ENCODE data around the gene AGAP1. TPM values are rescaled to one million over a fixed set of nuclear protein-coding genes. Genes with fewer than 3 reads are reported as not detected.

AGAP1 gene
- total RNA-seq, 1 experiment from 2014 or later = 56.4 TPM

DNA sequence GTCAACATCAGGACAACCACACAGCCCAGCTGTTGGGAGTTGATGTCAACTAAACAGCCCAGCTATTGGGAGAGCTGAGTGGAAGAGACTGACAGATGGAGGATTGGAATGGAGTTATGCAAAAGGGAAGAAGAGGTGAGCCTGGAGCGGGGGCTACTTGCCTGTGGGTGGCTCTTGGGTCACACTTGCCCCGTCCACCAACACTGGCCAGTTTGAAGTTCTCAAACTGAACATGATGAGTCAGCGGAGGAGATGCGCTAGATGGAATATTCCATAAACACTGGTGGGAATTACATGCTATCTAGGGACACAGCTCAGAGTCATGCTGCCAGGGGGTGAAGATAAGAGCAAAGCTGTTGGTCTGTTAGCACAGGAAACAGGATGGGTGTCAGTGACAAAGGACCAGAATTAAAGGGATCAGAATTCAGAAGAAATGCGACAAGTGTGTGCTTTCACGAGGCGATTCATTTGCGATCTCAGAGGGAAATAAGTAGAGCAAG, 33.2 kb upstream of the AGAP1 start:
- intact Hi-C loops (cut with micrococcal nuclease; ENCODE audit: unreplicated experiment) = no loop called here
- CTCF ChIA-PET = interaction anchor here (0.6 kb wide), 1 partner anchor 133 kb away, joined by 3 read pairs; no protein-coding TSS in a partner anchor
- Mint-ChIP-seq H3K27me3 (ENCODE audit: unreplicated experiment) (peaks cover 20% of the 10 kb centered on the region), H3K9me3 (ENCODE audit: low read depth, unreplicated experiment) (no peaks in the 10 kb centered on the region), H3K4me1 (ENCODE audit: low read depth, unreplicated experiment) (peaks cover 14% of the 10 kb centered on the region), H3K4me3 (ENCODE audit: low read depth, unreplicated experiment) (no peak overlapping the region), H3K27ac (ENCODE audit: unreplicated experiment) (no peak overlapping the region), H3K36me3 (ENCODE audit: insufficient read depth, unreplicated experiment) (no peaks in the 10 kb centered on the region)
- no peak for DNase-seq
- TF ChIP-seq, protein P1, sequence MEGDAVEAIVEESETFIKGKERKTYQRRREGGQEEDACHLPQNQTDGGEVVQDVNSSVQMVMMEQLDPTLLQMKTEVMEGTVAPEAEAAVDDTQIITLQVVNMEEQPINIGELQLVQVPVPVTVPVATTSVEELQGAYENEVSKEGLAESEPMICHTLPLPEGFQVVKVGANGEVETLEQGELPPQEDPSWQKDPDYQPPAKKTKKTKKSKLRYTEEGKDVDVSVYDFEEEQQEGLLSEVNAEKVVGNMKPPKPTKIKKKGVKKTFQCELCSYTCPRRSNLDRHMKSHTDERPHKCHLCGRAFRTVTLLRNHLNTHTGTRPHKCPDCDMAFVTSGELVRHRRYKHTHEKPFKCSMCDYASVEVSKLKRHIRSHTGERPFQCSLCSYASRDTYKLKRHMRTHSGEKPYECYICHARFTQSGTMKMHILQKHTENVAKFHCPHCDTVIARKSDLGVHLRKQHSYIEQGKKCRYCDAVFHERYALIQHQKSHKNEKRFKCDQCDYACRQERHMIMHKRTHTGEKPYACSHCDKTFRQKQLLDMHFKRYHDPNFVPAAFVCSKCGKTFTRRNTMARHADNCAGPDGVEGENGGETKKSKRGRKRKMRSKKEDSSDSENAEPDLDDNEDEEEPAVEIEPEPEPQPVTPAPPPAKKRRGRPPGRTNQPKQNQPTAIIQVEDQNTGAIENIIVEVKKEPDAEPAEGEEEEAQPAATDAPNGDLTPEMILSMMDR (IDR thresholded peaks at IDR 0.05; ENCODE audit: unreplicated experiment) = no peak
- BruUV-seq (replicated peaks) = no TSS peak

DNA sequence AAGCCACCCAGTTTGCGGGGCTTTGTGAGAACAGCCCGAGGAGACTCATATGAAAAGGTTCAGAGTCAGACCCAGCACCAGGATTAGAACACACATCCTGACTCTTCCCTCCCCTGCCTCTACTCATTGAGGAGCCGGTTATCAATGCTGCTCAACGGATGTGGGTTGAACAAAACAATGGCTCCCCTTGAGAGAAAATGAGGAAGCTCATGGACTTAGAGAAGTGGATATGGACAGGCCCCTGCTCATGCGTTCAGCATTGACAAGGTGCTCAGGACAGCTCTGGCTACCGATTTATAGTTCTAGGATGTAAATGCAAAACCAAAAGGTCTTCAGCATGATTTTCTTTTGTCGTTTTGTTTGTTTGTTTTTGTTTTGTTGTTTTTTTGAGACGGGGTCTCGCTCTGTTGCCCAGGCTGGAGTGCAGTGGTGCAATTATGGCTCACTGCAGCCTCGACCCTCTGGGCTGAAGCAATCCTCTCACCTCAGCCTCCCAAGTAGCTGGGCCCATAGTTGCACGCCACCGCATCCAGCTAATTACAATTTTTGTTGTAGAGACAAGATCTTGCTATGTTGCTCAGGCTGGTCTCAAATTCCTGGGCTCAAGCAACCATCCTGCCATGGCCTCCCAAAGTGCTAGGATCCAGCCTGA, 32.0 kb upstream of the AGAP1 start:
- TF ChIP-seq, protein P1 (IDR thresholded peaks at IDR 0.05; ENCODE audit: unreplicated experiment) = no peak
- CTCF ChIA-PET = no interaction called here
- Mint-ChIP-seq H3K9me3 (ENCODE audit: low read depth, unreplicated experiment) (no peaks in the 10 kb centered on the region), H3K27ac (ENCODE audit: unreplicated experiment) (no peak overlapping the region), H3K36me3 (ENCODE audit: insufficient read depth, unreplicated experiment) (no peaks in the 10 kb centered on the region), H3K4me1 (ENCODE audit: low read depth, unreplicated experiment) (peaks cover 14% of the 10 kb centered on the region), H3K27me3 (ENCODE audit: unreplicated experiment) (peaks cover 20% of the 10 kb centered on the region), H3K4me3 (ENCODE audit: low read depth, unreplicated experiment) (no peak overlapping the region)
- intact Hi-C loops (cut with micrococcal nuclease; ENCODE audit: unreplicated experiment) = no loop called here
- no TSS peak for BruUV-seq (replicated peaks)
- DNase-seq = no peak

DNA sequence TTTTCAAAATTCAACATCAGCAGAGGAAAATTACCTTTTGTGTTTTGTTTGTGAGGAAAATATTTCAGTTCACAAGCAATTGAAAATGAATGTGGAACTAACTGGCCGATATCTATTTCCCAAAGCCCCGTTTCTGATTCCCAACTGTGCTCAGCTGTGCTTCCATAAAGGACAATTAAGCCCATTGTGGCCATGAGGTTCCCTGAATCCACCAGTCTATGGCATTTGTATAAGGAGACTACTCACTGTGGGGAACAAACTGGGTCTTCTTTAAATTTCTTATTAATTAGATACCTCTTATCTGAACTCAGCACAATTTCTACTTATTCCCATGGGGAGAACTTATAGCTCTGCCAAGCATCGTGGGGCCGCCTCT, 31.4 kb upstream of the AGAP1 start:
- CTCF ChIA-PET = no interaction called here
- TF ChIP-seq, protein P1 (IDR thresholded peaks at IDR 0.05; ENCODE audit: unreplicated experiment) = no peak
- Mint-ChIP-seq H3K36me3 (ENCODE audit: insufficient read depth, unreplicated experiment) (no peaks in the 10 kb centered on the region), H3K27me3 (ENCODE audit: unreplicated experiment) (peaks cover 20% of the 10 kb centered on the region), H3K4me1 (ENCODE audit: low read depth, unreplicated experiment) (peaks cover 14% of the 10 kb centered on the region), H3K4me3 (ENCODE audit: low read depth, unreplicated experiment) (no peak overlapping the region), H3K9me3 (ENCODE audit: low read depth, unreplicated experiment) (no peaks in the 10 kb centered on the region), H3K27ac (ENCODE audit: unreplicated experiment) (no peak overlapping the region)
- no peak for DNase-seq
- intact Hi-C loops (cut with micrococcal nuclease; ENCODE audit: unreplicated experiment) = no loop called here
- BruUV-seq (replicated peaks) = no TSS peak

DNA sequence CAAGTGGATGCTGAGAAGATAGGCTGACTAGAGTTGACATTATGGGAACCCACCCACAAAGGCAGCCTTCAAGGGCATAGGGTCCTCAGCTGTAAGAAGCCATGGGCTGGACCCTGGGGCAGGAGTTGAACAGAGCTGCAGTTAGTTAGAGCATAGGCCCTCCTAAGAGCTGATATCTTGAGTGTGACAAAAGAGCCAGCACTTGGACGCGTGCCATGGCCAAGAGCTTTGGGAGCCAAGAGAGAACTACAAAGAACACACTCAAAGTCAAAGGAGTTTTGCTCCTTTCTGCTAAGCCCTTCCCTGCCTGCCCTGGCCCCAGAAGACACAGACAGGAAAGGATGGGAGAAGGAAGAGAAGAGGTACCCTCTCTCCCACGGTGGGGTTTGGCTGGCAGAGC, 29.9 kb upstream of the AGAP1 start:
- CTCF ChIA-PET = no interaction called here
- Mint-ChIP-seq H3K27ac (ENCODE audit: unreplicated experiment) (no peak overlapping the region), H3K4me3 (ENCODE audit: low read depth, unreplicated experiment) (no peak overlapping the region), H3K9me3 (ENCODE audit: low read depth, unreplicated experiment) (no peaks in the 10 kb centered on the region), H3K36me3 (ENCODE audit: insufficient read depth, unreplicated experiment) (peaks cover 4% of the 10 kb centered on the region), H3K27me3 (ENCODE audit: unreplicated experiment) (peaks cover 20% of the 10 kb centered on the region), H3K4me1 (ENCODE audit: low read depth, unreplicated experiment) (peaks cover 12% of the 10 kb centered on the region)
- intact Hi-C loops (cut with micrococcal nuclease; ENCODE audit: unreplicated experiment) = no loop called here
- BruUV-seq (replicated peaks) = no TSS peak
- TF ChIP-seq, protein P1 (IDR thresholded peaks at IDR 0.05; ENCODE audit: unreplicated experiment) = no peak
- no peak for DNase-seq

All from Calu3 (cell line).